ENCODE results near the gene SRGAP3. TPM values are rescaled to one million over a fixed set of nuclear protein-coding genes. Genes with fewer than 3 reads are reported as not detected.

SRGAP3 gene
- total RNA-seq, 2 donors from 2014 or later = 10.9 to 11.4 TPM

GRCh38 chr3:9213019-9213634 lies 36.3 kb downstream of the SRGAP3 start:
- 87 to 92% methylated on average over 5 of the region's 5 CpGs for WGBS, 2 donors
- H3K9me3 ChIP-seq = no peaks in the 10 kb centered on the region
- no peak overlapping the region for H3K4me3 ChIP-seq
- TF ChIP-seq POLR2A (IDR thresholded peaks at IDR 0.05) (no peak), CTCF (IDR thresholded peaks at IDR 0.05) (no peak)
- no peak overlapping the region for H3K27ac ChIP-seq
- intact Hi-C loops (cut with DNase I) = no loop called here
- no peaks in the 10 kb centered on the region for H3K27me3 ChIP-seq
- no peaks in the 10 kb centered on the region for H3K36me3 ChIP-seq (replicated peaks in 1 of 2; ENCODE audit: insufficient read depth in 1 of 2, low read depth in 2 of 2)
- ATAC-seq (no peak), DNase-seq (no peak)
- no peaks in the 10 kb centered on the region for H3K4me1 ChIP-seq

- ATAC-seq = no peak
- H3K27ac ChIP-seq = no peak overlapping the region
- intact Hi-C loops (cut with DNase I) = no loop called here
- H3K9me3 ChIP-seq = no peaks in the 10 kb centered on the region
- WGBS, 2 donors = 68 to 95% methylated on average over 2 of the region's 2 CpGs
- TF ChIP-seq CTCF (IDR thresholded peaks at IDR 0.05) (no peak), POLR2A (IDR thresholded peaks at IDR 0.05) (no peak)
- H3K36me3 ChIP-seq (replicated peaks in 1 of 2; ENCODE audit: insufficient read depth in 1 of 2, low read depth in 2 of 2) = no peaks in the 10 kb centered on the region
- no peaks in the 10 kb centered on the region for H3K27me3 ChIP-seq
- no peak for DNase-seq
- H3K4me3 ChIP-seq = no peak overlapping the region
- H3K4me1 ChIP-seq = no peaks in the 10 kb centered on the region
Observed at GRCh38 chr3:9211155-9211950, 38.1 kb downstream of the SRGAP3 start.

- TF ChIP-seq CTCF (IDR thresholded peaks at IDR 0.05) = no peak
- no peak for TF ChIP-seq POLR2A (IDR thresholded peaks at IDR 0.05)
- WGBS, 2 donors = 67 to 83% methylated on average over 3 of the region's 3 CpGs
- intact Hi-C loops (cut with DNase I) = no loop called here
Observed at GRCh38 chr3:9209777-9210176, 39.7 kb downstream of the SRGAP3 start.

GRCh38 chr3:9208605-9209152 lies 40.8 kb downstream of the SRGAP3 start:
- no peak for TF ChIP-seq CTCF (IDR thresholded peaks at IDR 0.05)
- TF ChIP-seq POLR2A (IDR thresholded peaks at IDR 0.05) = no peak
- Histone ChIP-seq H3K27me3 (no peaks in the 10 kb centered on the region), H3K4me3 (no peak overlapping the region), H3K4me1 (no peaks in the 10 kb centered on the region), H3K9me3 (no peaks in the 10 kb centered on the region), H3K27ac (no peak overlapping the region), H3K36me3 (replicated peaks in 1 of 2; ENCODE audit: insufficient read depth in 1 of 2, low read depth in 2 of 2) (no peaks in the 10 kb centered on the region)
- no peak for ATAC-seq
- intact Hi-C loops (cut with DNase I) = no loop called here
- 73 to 85% methylated on average over 2 of the region's 2 CpGs for WGBS, 2 donors
- no peak for DNase-seq

More at GRCh38 chr3:9209777-9210176, 39.7 kb downstream of the SRGAP3 start:
- DNase-seq = no peak
- Histone ChIP-seq H3K9me3 (no peaks in the 10 kb centered on the region), H3K27me3 (no peaks in the 10 kb centered on the region), H3K27ac (no peak overlapping the region), H3K4me3 (no peak overlapping the region), H3K36me3 (replicated peaks in 1 of 2; ENCODE audit: insufficient read depth in 1 of 2, low read depth in 2 of 2) (no peaks in the 10 kb centered on the region), H3K4me1 (no peaks in the 10 kb centered on the region)
- ATAC-seq = no peak

All from body of pancreas (tissue), 4 donors.